ENCODE measurements around the gene TELO2. TPM values are rescaled to one million over a fixed set of nuclear protein-coding genes. Genes with fewer than 3 reads are reported as not detected.
"Not testable (repeated sequence)": the region's sequence is repeated elsewhere in the genome, so short reads cannot be mapped to it uniquely, and the experiment has no call there.

Gene TELO2
- total RNA-seq, 1 donor from 2014 or later = 101 TPM

DNA sequence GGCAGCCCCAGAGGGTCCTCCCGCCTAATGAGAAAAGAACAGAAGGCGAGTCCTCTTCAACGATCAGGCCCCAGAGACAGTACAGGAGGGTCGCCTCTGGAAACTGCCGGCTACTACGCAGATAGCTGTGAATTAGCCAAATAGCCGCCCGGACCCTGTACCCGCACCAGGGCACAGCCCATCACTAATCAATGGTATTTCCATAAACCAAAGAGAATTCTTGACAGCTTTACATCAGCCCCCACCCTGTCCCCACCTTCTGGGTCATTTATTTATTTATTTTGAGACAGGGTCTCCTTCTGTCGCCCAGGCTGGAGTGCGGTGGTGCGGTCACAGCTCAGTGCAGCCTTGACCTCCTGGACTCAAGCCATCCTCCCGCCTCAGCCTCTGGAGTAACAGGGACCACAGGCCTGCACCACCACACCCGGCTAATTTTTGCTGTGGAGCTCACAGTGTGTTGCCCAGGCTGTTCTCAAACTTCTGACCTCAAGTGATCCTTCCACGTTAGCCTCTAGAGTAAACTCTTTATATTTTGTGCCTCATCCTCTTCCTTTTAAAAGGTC is 17.5 kb upstream of the TELO2 start:
- intact Hi-C loops (cut with micrococcal nuclease) = loop anchor here (1.0 to 2.0 kb wide), 3 partner anchors 18 to 296 kb away; partner anchors contain the start of genes NME3, TELO2 and UQCC4
- DNase-seq = no peak
- H3K4me3 Mint-ChIP-seq = peak overlapping the region; percentile 89
- no peaks in the 10 kb centered on the region for H3K9me3 Mint-ChIP-seq
- H3K36me3 Mint-ChIP-seq (ENCODE audit: low read depth) = peaks cover 3% of the 10 kb centered on the region
- H3K27ac Mint-ChIP-seq = peak overlapping the region; percentile 87
- peaks cover 9% of the 10 kb centered on the region for H3K4me1 Mint-ChIP-seq
- no peaks in the 10 kb centered on the region for H3K27me3 Mint-ChIP-seq

DNA sequence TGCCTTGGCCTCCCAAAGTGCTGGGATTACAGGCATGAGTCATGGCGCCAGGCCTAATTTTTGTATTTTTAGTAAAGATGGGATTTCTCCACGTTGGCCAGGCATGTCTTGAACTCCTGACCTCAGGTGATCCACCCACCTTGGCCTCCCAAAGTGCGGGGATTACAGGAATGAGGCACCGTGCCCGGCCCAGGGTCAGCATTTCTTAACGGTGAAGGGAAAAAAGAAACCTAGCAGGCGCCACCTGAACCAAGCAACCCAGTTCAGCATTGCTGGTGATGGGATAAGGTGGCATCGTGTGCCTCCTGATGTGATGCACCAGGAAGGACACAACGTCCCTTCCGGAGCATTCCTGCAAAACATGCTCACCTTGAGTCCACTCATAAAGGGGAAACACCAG is 16.1 kb upstream of the TELO2 start:
- intact Hi-C loops (cut with micrococcal nuclease) = no loop called here
- peaks cover 7% of the 10 kb centered on the region for H3K4me1 Mint-ChIP-seq
- H3K4me3 Mint-ChIP-seq = no peak overlapping the region
- DNase-seq = no peak
- no peak overlapping the region for H3K27ac Mint-ChIP-seq
- no peaks in the 10 kb centered on the region for H3K27me3 Mint-ChIP-seq
- no peaks in the 10 kb centered on the region for H3K9me3 Mint-ChIP-seq
- H3K36me3 Mint-ChIP-seq (ENCODE audit: low read depth) = peaks cover 3% of the 10 kb centered on the region

DNA sequence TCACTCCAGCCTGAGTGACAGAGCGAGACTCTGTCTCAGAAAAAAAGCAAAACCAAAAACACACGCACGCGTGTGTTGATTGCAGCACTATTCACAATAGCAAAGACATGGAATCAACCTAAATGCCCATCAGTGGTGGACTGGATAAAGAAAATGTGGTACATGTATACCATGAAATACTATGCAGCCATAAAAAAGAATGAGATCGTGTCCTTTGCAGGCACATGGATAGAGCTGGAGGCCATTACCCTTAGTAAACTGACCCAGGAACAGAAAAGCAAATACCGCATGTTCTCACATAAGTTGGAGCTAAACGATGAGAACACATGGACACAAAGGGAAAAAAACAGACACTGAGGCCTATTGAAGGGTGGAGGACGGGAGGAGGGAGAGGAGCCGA is 14.2 kb upstream of the TELO2 start:
- H3K4me3 Mint-ChIP-seq; H3K36me3 Mint-ChIP-seq (ENCODE audit: low read depth); H3K4me1 Mint-ChIP-seq; H3K27me3 Mint-ChIP-seq; DNase-seq; H3K9me3 Mint-ChIP-seq; intact Hi-C loops (cut with micrococcal nuclease); H3K27ac Mint-ChIP-seq: not testable (repeated sequence)

DNA sequence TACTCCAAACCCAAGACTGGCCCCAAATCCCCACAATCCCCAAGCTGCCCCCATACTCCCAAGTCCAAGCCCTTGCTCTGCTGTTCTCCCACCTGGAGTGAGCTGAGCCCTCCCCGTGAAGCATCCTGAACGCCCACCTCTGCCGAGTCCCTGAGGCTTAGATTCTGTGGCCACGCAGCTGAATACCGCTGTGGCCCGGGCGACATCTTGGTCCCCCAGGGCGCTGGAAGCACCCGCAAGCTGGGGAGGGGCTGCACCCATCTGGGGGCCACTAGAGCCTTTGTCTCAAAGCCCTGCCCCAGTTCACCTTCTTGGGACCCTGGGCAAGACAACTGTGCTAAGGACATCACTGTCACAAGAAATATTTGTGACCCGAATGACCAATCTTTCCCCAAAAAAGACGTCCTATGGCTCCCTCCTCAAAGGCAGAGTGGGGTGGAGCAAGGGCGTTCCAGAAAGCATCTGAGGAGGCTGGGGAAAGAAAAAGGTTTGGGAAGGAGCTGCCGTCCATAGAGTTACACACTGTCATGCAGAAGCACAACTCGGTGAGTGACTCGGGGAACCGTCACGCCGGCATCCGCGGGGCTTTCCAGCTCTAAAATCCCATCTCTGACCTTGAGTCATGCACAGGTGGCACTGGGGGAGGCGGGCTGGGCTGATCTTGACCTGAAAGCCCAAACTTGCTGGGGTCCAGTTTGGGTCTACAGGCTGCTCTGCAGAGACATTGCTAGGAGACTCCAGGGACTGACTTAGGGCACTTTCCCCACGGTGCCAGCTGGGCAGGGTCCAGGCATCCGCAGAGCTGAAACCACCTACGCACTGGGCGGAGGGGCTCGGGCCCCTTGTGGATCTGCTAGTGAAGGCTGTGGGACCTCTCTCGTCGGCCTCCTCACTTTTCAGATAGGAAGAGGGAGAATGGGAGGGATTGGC is 11.0 kb upstream of the TELO2 start:
- no peak overlapping the region for H3K4me3 Mint-ChIP-seq
- H3K4me1 Mint-ChIP-seq = no peaks in the 10 kb centered on the region
- H3K27me3 Mint-ChIP-seq = peaks cover 3% of the 10 kb centered on the region
- no peaks in the 10 kb centered on the region for H3K36me3 Mint-ChIP-seq (ENCODE audit: low read depth)
- no peak for DNase-seq
- no peak overlapping the region for H3K27ac Mint-ChIP-seq
- no peaks in the 10 kb centered on the region for H3K9me3 Mint-ChIP-seq
- intact Hi-C loops (cut with micrococcal nuclease) = no loop called here

DNA sequence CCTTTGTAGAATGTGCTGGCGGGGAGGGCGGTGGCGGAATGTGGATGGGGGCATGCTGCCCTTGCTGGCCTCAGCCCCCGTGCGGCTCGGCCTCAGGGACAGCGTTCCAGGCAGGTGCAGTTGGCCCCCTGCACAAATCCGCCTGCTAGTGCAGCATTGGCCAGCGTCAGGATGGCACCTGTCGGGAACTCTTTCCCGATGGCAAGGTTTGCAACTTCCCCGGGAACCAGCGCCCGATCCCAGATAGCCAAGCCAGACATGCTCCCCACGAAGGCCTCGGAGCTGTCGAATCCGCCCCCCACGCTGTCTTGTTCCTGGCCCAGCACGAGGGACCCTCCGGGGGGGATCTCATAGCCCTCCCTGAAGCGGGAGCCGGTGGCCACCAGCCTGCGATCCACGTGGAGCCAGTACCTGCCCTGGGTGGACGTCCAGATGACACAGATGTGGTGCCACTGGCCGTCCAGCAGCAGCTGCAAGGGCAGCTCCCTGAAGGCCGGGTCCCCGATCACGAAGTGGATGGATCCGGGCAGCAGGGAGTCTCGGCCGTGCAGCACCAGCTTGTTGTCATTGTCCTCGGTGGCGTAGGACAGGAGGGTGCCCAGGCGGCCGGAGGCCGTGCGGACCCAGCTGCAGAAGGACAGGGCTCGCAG is 7.2 kb upstream of the TELO2 start:
- intact Hi-C loops (cut with micrococcal nuclease) = no loop called here
- Mint-ChIP-seq H3K4me3 (no peak overlapping the region), H3K9me3 (no peaks in the 10 kb centered on the region), H3K36me3 (ENCODE audit: low read depth) (no peaks in the 10 kb centered on the region), H3K27ac (no peak overlapping the region), H3K4me1 (no peaks in the 10 kb centered on the region), H3K27me3 (peaks cover 3% of the 10 kb centered on the region)
- no peak for DNase-seq

DNA sequence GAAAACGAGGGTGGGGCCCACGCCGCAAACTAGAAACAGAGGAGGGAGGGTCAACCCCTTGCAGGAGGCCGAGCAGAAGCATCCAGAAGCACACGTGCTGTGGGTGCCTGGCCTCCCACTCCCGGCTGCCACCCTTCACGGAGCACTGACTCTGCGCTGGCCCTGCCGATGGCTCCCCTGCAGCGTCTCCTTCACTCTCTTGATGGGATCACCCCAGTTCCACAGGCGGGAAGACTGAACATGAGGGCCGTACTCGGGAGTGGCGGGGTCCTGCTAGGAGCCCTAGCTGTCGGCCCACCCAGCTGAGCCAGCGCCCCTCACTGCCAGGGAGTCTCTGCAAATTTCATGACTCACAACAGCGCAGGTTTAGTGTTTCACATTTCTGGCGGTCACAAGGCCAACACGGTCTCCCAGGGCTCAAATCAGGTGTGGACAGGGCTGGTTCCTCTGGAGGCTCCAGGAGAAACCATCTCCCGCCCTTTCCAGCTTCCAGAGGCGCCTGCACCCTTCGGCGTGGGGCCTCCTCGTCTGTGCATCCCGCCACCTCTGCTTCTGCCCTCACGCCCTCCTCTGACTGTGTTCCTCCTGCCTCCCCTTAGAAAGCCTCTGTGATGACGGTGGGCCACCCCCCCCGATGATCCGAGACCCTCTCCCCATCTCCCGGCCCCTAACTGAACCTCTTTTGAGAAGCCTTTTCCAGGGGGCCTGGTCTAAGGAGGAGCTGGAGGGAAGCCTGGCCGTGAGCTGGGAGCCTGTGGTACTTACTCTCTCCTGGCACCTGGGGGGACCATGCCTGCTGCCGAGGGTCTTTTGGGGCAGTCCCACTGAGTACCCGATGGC is 6.4 kb upstream of the TELO2 start:
- intact Hi-C loops (cut with micrococcal nuclease) = no loop called here
- Mint-ChIP-seq H3K27ac (no peak overlapping the region), H3K9me3 (no peaks in the 10 kb centered on the region)

DNA sequence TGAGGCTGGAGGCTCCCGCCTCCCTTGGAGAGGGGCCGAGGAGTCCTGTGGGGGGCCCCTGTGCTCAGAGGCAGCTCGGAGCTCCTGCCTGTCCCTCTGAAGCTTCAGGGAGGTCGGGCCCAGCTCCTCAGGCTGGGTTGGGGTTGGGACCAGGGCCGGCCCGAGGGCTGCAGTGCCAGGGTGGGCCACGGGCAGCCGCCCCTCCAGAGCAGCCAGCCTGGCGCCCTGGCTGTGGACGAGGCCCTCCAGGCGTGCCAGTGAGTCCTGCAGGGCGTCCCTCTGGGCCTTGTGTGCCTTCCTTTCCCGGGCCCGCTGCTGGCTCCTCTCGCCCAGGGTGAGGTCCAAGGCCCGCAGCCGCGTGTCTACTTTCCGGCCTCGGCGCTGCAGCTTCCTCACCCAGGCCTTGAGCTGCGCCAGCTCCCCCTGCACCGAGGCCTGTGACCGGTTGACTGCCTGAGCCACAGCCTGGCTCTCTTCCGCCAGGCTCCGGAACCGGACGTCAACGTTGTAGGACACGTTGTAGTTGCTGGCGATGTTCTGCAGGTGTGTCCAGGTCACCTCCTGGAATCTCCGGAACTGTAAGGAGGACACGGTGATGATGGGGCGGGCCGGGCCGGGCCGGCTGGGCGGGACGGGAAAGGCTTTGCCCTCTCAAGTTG is 5.6 kb upstream of the TELO2 start:
- H3K36me3 Mint-ChIP-seq (ENCODE audit: low read depth) = no peaks in the 10 kb centered on the region
- no peak for DNase-seq
- intact Hi-C loops (cut with micrococcal nuclease) = no loop called here
- H3K27ac Mint-ChIP-seq = no peak overlapping the region
- H3K9me3 Mint-ChIP-seq = no peaks in the 10 kb centered on the region
- H3K4me3 Mint-ChIP-seq = no peak overlapping the region
- peaks cover 3% of the 10 kb centered on the region for H3K27me3 Mint-ChIP-seq
- H3K4me1 Mint-ChIP-seq = peaks cover 5% of the 10 kb centered on the region

More for the DNA sequence above, 6.4 kb upstream of the TELO2 start:
- H3K4me3 Mint-ChIP-seq = no peak overlapping the region
- no peaks in the 10 kb centered on the region for H3K4me1 Mint-ChIP-seq
- H3K36me3 Mint-ChIP-seq (ENCODE audit: low read depth) = no peaks in the 10 kb centered on the region
- no peak for DNase-seq
- peaks cover 3% of the 10 kb centered on the region for H3K27me3 Mint-ChIP-seq

DNA sequence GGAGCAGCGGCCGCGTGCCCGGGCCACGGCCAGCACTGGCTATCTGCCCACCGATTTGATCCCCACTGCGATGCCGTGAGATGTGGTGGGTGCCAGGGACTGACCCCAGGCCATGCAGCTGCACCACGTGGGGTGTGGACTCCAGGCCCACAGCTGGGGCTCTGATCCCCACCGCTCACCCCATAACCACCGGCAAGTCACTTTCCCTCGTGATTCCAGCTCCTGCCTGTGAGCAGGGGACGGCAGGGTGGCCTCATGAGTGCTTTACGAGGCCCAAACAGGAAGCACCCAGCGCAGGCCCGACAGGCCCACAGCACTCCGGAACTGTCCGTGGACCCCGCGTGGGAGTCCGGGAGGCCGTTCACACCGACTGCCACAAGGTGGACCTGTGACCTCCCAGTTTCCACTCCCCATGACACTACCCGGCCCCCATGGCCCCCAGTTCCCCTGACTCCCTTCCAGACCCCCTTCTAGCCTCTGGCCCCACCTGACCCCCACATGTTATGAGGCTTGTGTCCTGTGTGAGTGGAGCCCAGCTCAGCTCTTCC is 5.0 kb upstream of the TELO2 start:
- peaks cover 10% of the 10 kb centered on the region for H3K4me1 Mint-ChIP-seq
- peaks cover 2% of the 10 kb centered on the region for H3K36me3 Mint-ChIP-seq (ENCODE audit: low read depth)
- H3K27me3 Mint-ChIP-seq = peaks cover 3% of the 10 kb centered on the region
- no peak overlapping the region for H3K4me3 Mint-ChIP-seq
- H3K27ac Mint-ChIP-seq = no peak overlapping the region
- H3K9me3 Mint-ChIP-seq = no peaks in the 10 kb centered on the region
- DNase-seq = no peak
- intact Hi-C loops (cut with micrococcal nuclease) = no loop called here

DNA sequence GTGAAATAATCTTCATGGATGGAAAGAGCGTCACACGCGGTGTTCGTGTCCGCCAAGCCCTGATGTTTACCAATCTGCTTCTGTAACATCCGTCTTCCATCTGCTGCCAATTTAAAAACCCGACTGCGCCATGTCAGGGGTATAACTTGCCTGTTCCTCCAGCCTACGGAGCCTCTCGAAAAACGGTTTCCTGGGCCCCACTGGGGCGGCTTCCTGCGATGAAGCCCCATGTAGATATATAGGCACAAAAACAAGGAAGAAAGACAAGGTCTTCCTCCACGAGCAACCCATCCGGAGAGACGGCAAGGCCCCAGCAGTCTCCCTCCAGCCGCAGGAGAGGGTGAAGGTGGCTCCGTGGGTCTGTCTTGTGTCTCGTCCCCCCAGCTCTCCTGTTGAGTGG is 4.5 kb upstream of the TELO2 start, which contains the start of gene PTX4:
TSS of gene PTX4 (minus strand) at position 326 of the 400 bp plus-strand sequence. CDS start at position 291, 35 bp downstream.
- H3K4me1 Mint-ChIP-seq = peaks cover 10% of the 10 kb centered on the region
- no peak within 1 kb of the TSS for H3K27ac Mint-ChIP-seq
- no peak within 1 kb of the TSS for H3K4me3 Mint-ChIP-seq
- intact Hi-C loops (cut with micrococcal nuclease) = no loop called here
- no peak for DNase-seq
- peaks cover 3% of the 10 kb centered on the region for H3K27me3 Mint-ChIP-seq
- no peaks in the 10 kb centered on the region for H3K9me3 Mint-ChIP-seq
- H3K36me3 Mint-ChIP-seq (ENCODE audit: low read depth) = peaks cover 2% of the 10 kb centered on the region

DNA sequence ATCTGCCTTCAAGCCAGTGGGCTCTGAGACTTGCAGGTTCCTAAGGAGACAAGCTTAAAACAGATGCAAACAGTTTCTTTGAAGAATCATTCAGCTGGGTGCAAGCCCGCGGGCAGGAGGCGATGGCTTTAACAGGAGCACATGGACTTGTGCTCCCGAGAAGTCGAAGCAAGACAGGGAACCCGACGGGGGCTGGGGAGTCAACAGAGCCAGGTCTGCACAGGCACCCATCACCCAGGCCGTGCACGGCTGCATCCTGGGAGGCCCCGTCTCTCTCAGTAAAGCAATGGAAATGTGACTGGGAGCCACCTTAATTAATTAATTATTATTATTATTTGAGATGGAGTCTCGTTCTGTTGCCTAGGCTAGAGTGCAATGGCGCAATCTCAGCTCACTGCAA is 4.1 kb upstream of the TELO2 start:
- no peak for DNase-seq
- H3K27ac Mint-ChIP-seq = no peak overlapping the region
- H3K27me3 Mint-ChIP-seq = peaks cover 2% of the 10 kb centered on the region
- H3K9me3 Mint-ChIP-seq = no peaks in the 10 kb centered on the region
- H3K4me3 Mint-ChIP-seq = no peak overlapping the region
- peaks cover 10% of the 10 kb centered on the region for H3K4me1 Mint-ChIP-seq
- intact Hi-C loops (cut with micrococcal nuclease) = no loop called here
- peaks cover 4% of the 10 kb centered on the region for H3K36me3 Mint-ChIP-seq (ENCODE audit: low read depth)

DNA sequence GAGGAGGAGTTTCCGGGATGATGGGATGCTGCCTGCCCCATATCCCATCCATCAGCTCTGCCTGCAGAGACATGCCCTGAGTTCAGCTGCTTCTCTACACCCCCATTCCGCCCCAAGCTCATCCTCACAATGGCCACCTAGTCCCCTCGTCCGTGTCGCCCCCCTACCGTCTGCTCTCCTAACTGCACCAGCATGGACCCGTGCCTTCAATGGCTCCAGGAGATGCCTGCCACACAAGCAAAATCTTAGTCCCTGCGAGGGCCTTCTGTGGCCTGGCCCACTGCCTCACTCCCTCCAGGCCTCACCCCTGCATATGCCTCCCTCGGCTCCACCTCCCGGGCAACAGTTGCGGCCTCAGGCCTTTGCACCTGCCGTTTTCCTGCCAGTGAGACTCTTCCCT is 1.8 kb upstream of the TELO2 start:
- intact Hi-C loops (cut with micrococcal nuclease) = no loop called here
- H3K4me1 Mint-ChIP-seq = peaks cover 10% of the 10 kb centered on the region
- DNase-seq = no peak
- H3K27ac Mint-ChIP-seq = no peak overlapping the region
- H3K4me3 Mint-ChIP-seq = no peak overlapping the region
- H3K27me3 Mint-ChIP-seq = no peaks in the 10 kb centered on the region
- no peaks in the 10 kb centered on the region for H3K9me3 Mint-ChIP-seq
- peaks cover 4% of the 10 kb centered on the region for H3K36me3 Mint-ChIP-seq (ENCODE audit: low read depth)

DNA sequence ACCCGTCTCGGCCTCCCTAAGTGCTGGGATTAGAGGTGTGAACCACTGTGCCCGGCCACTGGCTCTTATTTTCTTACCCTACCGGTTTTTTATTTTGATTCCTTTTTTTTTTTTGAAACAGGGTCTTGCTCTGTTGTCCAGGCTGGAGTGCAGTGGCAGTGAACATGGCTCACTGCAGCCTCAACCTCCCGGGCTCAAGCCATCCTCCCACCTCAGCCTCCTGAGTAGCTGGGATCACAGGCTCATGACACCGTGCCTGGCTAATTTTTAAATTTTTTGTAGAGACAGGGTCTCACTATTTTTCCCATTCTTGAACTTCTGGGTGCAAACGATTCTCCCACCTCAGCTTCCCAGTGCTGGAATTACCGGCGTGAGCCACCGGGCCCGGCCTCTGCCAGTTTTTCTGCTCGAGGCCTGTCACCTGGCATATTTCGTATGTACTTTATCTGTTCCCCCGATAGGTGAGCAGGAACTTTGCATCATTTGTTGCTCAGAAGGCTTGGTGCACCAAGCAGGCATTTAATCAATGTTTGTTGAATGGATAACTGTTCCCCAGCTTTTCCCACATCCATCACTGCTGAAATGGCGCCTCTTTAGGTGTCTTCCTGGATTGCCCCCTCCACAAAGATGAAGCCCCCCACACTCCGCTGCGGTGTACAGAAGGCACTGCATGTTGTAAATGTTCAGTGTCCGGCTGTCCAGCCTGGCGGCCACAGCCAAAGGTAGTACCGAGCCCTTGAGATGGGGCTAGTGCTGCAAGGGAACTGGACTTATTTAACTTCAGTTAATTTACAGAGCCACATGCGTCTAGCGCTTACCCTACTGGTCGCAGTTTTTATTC is 858 bp upstream of the TELO2 start:
- Mint-ChIP-seq H3K4me1 (peaks cover 10% of the 10 kb centered on the region), H3K4me3 (peak overlapping the region; percentile 88), H3K27me3 (no peaks in the 10 kb centered on the region), H3K36me3 (ENCODE audit: low read depth) (peaks cover 4% of the 10 kb centered on the region), H3K27ac (peak overlapping the region; percentile 96), H3K9me3 (no peaks in the 10 kb centered on the region)
- intact Hi-C loops (cut with micrococcal nuclease) = loop anchor here (2.0 kb wide), 3 partner anchors 42 to 118 kb away; no protein-coding TSS in a partner anchor
- DNase-seq = no peak
